K562 (cell line): ENCODE measurements around the gene DHRS13. TPM values are rescaled to one million over a fixed set of nuclear protein-coding genes. Genes with fewer than 3 reads are reported as not detected.
A peak's percentile ranks its signal among the peaks of the same experiment; 100 is the strongest.

ENCODE experiments used
- CBFA2T2 ChIP-seq: fragments of 450-650 bp; conservative IDR thresholded peaks from 2 replicates; pipeline ENCODE4 v1.6.1; 2017; ENCODE audit warnings: mild to moderate bottlenecking
- CBX2 ChIP-seq: fragments of 200-600 bp; sonication (generic); IDR thresholded peaks from one replicate; pipeline ENCODE4 v1.6.1; 2012; ENCODE audit warnings: mild to moderate bottlenecking, low read length, inconsistent platforms; ENCODE audit not compliant: insufficient read depth, poor library complexity, severe bottlenecking
- EP300 ChIP-seq: IDR thresholded peaks from 2 replicates; pipeline ENCODE4 v1.6.1; 2012; ENCODE audit warnings: low read length, improper control_type of control experiment
- ESRRA ChIP-seq: fragments of 450-650 bp; IDR thresholded peaks from 2 replicates; pipeline ENCODE4 v1.6.1; 2014; ENCODE audit warnings: low read depth, mild to moderate bottlenecking, moderate library complexity, borderline replicate concordance
- JUND ChIP-seq, 2 experiments: IDR thresholded peaks; 2 replicates in 1 of 2; 3 replicates in 1 of 2; pipeline ENCODE4 v1.6.1; 2011; ENCODE audit warnings: borderline replicate concordance in 2 of 2, low read depth in 2 of 2, low read length in 2 of 2, improper control_type of control experiment in 1 of 2, missing biosample characterization in 1 of 2, missing genetic modification characterization in 1 of 2, missing genetic modification reagents in 1 of 2
- KAT2B ChIP-seq: IDR thresholded peaks from one replicate; pipeline ENCODE4 v1.6.1; 2012; ENCODE audit warnings: low read depth, mild to moderate bottlenecking, control low read depth, inconsistent platforms, low read length, moderate library complexity
- KHSRP ChIP-seq: fragments of 450-650 bp; IDR thresholded peaks from 2 replicates; pipeline ENCODE4 v1.6.1; 2017
- KLF16 ChIP-seq: IDR thresholded peaks from 2 replicates; pipeline ENCODE4 v1.6.1; 2016; ENCODE audit warnings: antibody characterized with exemption
- NFATC3 ChIP-seq: fragments of 450-650 bp; IDR thresholded peaks from 2 replicates; pipeline ENCODE4 v1.6.1; 2017; ENCODE audit warnings: mild to moderate bottlenecking
- POLR2AphosphoS2 ChIP-seq: IDR thresholded peaks from 2 replicates; pipeline ENCODE4 v1.6.1; 2012; ENCODE audit warnings: low read length, improper control_type of control experiment
- TEAD4 ChIP-seq, 2 experiments: sonication (generic) in 1 of 2; formaldehyde crosslinking in 1 of 2; IDR thresholded peaks; 2 replicates each; pipeline versions ENCODE4 v1.6.1 to v1.8.0; 2012 to 2022; ENCODE audit warnings: borderline replicate concordance in 1 of 2, inconsistent platforms in 1 of 2, low read length in 1 of 2, mild to moderate bottlenecking in 1 of 2, missing genetic modification reagents in 1 of 2
- ZNF830 ChIP-seq: fragments of 250-450 bp; sonication (Bioruptor Pico); IDR thresholded peaks from 2 replicates; pipeline ENCODE4 v1.5.0; 2021; ENCODE audit warnings: mild to moderate bottlenecking
- polyA plus RNA-seq, 8 experiments: library from polyadenylated mRNA; depleted of rRNA in 4 of 8; stranded (reverse) in 5 of 8; unstranded in 3 of 8; fragments of >200 nt; fragmentation: Nextera tagmentation in 2 of 8; fragmentation: Illumina TruSeq in 1 of 8; extraction: Ambion mirVana in 2 of 8; extraction: Trizol in 1 of 8; gene quantifications; 2 replicates each; pipeline versions ENCODE4 v1.2.1 to v1.2.3, GENCODE V29; 2011 to 2014; ENCODE audit warnings: inconsistent platforms in 1 of 8, missing spikeins in 1 of 8
- total RNA-seq, 7 experiments: library from RNA; depleted of rRNA in 6 of 7; stranded (reverse); fragments of >200 nt in 6 of 7; fragmentation: Illumina TruSeq in 2 of 7; extraction: Trizol in 2 of 7; gene quantifications; 2 replicates each; pipeline versions ENCODE4 v1.2.1 to v1.2.3, GENCODE V29; 2011 to 2021; ENCODE audit warnings: low replicate concordance in 1 of 7
- TF ChIP-seq, protein P1 (sequence below), 2 experiments: IDR thresholded peaks in 1 of 2; conservative IDR thresholded peaks in 1 of 2; 2 replicates each; pipeline ENCODE4 v1.6.1; 2016; ENCODE audit warnings: low read depth in 2 of 2, mild to moderate bottlenecking in 1 of 2, missing compliant biosample characterization in 1 of 2, missing genetic modification characterization in 1 of 2, moderate library complexity in 1 of 2
- TF ChIP-seq, protein P2 (sequence below): fragments of 450-650 bp; IDR thresholded peaks from 2 replicates; pipeline ENCODE4 v1.6.1; 2016; ENCODE audit warnings: low read depth, mild to moderate bottlenecking, moderate library complexity

The DHRS13 gene
- total and polyA plus RNA-seq, 9 of the 15 experiments (the other 6 are each of a cell fraction or from before 2014, with no cell fraction given): 0.32 to 52.3 (median 34.3) TPM; not detected in 1

DNA sequence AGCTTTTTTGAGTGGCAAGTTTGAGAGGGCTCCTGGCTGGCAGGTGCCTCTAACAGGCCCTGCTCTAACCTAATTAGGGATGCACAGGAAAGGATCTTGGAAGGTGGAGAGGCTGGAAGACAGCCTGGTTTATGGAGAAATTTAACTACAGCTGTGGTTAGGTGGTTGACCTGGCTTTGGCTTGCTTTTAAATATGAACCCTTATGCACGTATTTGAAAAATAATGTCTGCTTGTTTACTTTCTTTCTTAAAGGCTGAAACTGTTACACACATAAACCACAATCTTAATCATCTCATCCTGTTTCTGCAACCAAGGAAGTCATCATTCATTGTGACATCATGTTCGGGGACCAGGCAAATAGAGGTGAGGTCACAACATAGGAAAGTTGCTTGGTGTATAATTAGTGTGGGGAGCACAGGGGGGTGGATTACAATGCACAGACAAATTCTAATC, 23.1 kb upstream of the DHRS13 start (continued):
- TF ChIP-seq, protein P1, sequence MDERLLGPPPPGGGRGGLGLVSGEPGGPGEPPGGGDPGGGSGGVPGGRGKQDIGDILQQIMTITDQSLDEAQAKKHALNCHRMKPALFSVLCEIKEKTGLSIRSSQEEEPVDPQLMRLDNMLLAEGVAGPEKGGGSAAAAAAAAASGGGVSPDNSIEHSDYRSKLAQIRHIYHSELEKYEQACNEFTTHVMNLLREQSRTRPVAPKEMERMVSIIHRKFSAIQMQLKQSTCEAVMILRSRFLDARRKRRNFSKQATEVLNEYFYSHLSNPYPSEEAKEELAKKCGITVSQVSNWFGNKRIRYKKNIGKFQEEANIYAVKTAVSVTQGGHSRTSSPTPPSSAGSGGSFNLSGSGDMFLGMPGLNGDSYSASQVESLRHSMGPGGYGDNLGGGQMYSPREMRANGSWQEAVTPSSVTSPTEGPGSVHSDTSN (CRISPR knock-in tag; IDR thresholded peaks at IDR 0.05; ENCODE audit: low read depth): no peak
- TF ChIP-seq, protein P1 (tag; conservative IDR thresholded peaks at IDR 0.05; ENCODE audit: low read depth): peak; percentile 89
- no peak for TF ChIP-seq POLR2AphosphoS2
- TF ChIP-seq, protein P2, sequence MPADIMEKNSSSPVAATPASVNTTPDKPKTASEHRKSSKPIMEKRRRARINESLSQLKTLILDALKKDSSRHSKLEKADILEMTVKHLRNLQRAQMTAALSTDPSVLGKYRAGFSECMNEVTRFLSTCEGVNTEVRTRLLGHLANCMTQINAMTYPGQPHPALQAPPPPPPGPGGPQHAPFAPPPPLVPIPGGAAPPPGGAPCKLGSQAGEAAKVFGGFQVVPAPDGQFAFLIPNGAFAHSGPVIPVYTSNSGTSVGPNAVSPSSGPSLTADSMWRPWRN: 0 out of 2 replicates have a peak, but pooled peaks have one; percentile 23
- TF ChIP-seq KAT2B: no peak
- no peak for TF ChIP-seq CBX2
- TF ChIP-seq ESRRA: peak; percentile 53; the same call in 1 of the 2 replicates
- TF ChIP-seq CBFA2T2: no peak
- TF ChIP-seq JUND (IDR thresholded peaks at IDR 0.05; ENCODE audit: borderline replicate concordance, low read depth, low read length): peak; percentile 78
- peak; percentile 73; the same call in 2 of the 3 replicates for TF ChIP-seq JUND (tag; IDR thresholded peaks at IDR 0.05; ENCODE audit: borderline replicate concordance, low read depth, low read length)
- no peak for TF ChIP-seq ZNF830
- no peak for TF ChIP-seq KLF16
- TF ChIP-seq EP300: peak; percentile 66; the same call in 1 of the 2 replicates
- TF ChIP-seq TEAD4 (IDR thresholded peaks at IDR 0.05; ENCODE audit: low read length): 0 out of 2 replicates have a peak, but pooled peaks have one; percentile 8
- no peak for TF ChIP-seq TEAD4 (CRISPR knock-in tag; IDR thresholded peaks at IDR 0.05; ENCODE audit: borderline replicate concordance)
- TF ChIP-seq NFATC3: no peak
- TF ChIP-seq KHSRP: no peak
